ACHN (cell line): ENCODE results near the gene NECTIN1.

Experiments used
- DNase-seq: peaks from one replicate; pipeline ENCODE4 v3.0.0-alpha.2; 2015
- in situ Hi-C: cut with HindIII; loops from 2 replicates; pipeline ENCODE4 v1.10.0; 2017; ENCODE audit warnings: low sequenced_read_pairs, low pct_ligation_motif_present, low pct_unique_long_range_greater_than_20kb

Gene NECTIN1

DNA sequence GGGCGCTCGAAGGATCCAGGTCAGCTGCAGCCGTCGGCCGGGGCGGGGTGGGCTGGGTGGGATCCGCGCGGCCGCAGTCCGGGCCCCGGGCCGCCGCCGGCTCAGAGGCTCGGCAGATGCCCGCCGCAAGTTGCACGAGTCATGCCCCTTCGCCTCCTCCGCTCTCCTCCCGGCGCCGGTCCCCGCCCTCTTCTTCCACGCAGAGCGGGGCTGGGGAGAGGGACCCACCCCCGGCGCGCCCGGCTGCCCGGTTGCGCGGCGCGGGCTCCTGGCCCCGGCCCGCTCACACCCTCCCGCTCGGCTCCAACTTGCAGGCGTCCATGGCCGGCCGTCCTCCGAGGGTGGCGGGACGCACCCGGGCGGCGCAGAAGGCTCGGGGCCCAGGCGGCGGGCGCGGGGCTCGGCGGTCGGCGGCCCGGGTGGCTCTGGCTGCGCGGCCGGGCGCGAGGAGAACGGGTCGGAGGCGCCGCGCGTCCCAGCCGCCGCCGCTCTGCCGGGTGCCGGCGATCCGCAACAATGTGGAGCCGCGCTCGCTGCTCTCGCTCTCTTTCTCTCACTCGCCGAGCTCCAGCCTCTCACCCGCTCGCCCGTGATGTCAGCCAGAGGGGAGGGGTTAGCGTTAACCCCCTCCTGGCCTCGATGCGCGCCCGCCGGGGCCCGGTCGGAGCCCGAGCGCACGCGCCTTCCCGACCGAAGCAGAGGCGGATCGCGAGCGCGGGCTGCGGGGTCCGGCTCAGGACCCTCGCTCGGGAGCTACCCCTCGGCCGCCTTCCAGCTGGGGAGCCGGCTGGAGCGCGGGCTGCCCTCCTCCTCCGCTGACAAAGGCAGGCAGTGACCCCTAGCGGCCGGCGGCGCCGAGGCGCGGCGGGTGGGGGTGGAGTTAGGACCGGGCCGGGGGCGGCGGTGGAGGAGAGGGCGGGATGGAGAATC lies at the start of gene NECTIN1:
NECTIN1 (minus strand) TSS at position 550 of the 930 bp plus-strand sequence. CDS start 647 bp downstream, outside the sequence.
- in situ Hi-C loops = no loop called here

DNA sequence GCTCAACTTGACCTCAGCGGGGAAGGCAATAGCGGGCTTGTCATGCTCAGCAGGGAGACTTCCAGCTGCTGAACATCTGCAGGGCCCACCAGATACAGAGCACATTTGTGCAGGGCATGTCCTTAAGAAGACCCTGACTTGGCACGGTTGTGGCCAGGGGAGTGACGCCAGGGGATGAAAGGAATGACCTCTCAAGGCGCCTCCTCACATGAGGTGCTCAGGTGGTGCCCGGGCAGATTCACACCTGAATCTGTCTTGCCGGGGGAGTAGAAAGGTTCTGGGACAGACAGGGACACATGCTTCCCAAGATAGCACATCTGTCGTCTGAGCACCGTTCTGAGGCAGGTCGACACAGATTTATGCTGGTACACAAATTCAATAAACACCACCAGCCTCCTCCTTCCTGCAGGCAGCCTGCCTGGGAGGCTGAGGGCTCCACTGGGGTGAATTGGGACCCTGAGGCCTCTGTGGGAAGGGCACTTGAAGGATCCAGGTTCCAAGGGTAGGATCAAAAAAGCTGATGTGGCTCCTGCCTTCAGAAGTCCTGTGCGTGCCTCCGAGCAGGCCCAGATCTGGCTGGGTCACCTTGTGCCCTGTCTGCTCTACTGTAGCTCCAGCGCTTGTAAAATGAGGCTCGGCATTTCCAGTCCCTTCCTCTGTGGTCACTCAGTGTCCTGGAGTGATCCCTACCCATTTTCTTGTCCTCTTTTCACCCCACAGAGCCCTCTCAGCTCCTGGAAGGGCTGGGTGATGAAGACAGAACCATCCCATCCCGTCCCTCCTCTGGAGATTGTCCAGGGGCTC lies 49.6 kb upstream of the NECTIN1 start:
- no peak for DNase-seq
- in situ Hi-C loops = no loop called here

More for the DNA sequence above, at the start of gene NECTIN1:
- peak; percentile 78 for DNase-seq

DNA sequence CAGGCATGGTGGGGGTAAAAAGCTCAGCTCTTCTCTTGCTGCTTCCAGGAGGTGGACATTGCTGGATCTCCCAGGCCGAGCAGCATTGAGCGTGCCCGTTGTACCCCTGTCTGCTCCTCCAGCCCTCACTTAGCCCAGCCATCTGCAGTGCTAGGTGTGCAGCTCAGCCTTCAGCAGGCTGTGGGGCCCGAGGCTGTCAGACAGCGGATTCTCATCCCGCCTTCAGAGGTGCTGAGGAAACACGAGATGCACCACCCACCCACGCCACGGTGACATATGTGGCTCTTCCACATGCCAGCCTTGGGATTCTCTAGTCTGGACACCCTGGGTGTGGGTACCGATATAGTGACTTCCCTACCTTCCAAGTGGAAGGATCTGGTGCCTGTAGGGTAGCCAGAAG lies 48.9 kb upstream of the NECTIN1 start:
- no peak for DNase-seq
- in situ Hi-C loops = no loop called here

- in situ Hi-C loops = no loop called here
- no peak for DNase-seq
Measured at GRCh38 chr11:119776651-119777050, 47.7 kb upstream of the NECTIN1 start.

DNA sequence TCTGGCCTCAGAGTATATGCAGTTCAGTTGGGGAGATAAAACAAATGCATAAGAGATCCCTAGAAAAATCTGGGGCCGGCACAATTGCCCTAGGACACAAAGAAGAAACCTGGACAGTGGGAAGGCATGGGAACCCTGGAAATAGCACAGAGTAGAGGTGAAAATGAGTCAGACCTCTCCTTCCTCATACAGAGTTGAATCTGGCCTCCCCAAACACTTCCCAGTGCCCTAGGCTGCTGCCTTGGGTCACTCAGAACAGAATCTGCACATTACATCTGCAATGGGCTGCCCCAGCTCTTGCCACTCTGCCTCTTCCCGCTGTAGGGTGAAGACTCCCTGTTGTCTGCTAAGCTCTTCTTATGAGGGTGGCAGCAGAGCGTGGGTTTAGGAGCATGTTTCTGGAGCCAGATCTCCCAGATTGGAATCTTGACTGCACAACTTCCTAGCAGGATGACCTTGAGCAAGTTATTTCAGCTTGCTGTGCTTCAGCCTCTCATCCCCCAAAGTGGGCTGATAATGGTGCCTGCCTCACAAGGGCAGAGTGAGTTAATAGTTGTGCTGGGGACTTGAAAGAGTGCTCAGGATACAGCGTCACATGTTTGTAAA lies 47.1 kb upstream of the NECTIN1 start:
- no peak for DNase-seq
- in situ Hi-C loops = no loop called here

DNA sequence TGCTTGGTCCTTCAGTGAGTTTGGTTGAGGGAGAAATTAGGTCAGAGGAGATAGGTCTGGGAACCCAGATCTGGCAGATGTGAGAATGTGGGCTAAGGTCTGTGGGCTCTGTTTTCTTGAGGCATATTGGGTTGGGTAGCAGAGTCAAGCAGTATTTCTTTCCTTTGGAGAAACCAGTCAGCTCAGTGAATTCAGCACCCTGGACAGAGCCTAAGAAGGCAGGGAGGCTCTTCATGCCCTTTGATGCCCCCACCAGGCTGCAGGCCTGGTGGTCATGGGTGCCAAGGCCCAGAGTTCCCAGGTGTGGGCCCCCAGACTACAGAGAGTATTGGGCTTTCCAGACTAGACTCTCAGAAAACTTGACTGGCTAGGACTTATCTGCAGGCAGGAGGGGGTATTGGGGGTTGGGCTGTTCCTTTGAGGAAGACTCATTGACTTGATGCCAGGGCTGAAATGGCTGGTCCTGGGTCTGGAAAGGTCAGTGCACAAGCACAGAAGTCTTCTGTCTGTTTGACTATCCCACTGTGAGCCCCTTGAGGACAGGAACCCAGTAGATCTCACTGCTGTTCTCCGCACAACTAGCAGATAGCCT lies 45.3 kb upstream of the NECTIN1 start:
- peak; percentile 48 for DNase-seq
- in situ Hi-C loops = no loop called here

DNA sequence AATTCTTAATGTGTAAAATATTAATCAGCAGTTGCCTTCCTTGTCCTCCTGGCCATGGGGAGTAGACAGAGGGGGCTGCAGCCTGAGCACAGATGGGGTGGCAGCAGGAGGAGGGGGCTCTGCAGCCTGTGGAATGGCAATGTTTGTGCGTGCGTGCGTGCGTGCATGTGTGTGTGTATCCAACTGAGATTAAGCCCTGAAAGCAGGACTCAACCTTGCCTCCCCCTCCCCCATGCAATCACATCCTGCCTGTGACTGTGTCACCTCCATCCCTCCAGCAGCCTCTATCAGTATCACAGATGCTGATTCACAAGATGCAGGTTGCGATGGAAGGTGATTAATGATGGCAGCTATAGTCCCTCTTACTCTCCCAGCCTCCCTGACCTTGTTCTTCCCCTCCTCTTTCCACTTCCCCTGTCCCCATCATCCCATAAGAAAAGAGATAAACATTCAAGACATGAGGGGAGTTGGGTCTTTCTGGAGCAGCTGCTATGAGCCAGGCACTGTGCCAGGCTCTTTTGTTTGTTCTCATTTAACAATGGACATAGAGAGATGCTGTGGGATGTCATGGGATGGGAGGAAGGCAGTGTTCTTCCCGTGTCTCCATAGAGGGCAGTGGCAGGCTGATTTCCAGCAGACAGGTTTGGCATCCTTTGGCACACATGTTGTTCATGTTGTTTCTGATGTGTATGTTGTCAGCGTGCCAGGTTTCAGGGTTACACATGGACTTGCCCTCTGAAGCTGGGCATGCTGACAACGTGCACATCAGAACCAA lies 43.8 kb upstream of the NECTIN1 start:
- in situ Hi-C loops = no loop called here
- DNase-seq = no peak

- in situ Hi-C loops = no loop called here
- DNase-seq = no peak
Measured at GRCh38 chr11:119772076-119772475, 43.1 kb upstream of the NECTIN1 start.

DNA sequence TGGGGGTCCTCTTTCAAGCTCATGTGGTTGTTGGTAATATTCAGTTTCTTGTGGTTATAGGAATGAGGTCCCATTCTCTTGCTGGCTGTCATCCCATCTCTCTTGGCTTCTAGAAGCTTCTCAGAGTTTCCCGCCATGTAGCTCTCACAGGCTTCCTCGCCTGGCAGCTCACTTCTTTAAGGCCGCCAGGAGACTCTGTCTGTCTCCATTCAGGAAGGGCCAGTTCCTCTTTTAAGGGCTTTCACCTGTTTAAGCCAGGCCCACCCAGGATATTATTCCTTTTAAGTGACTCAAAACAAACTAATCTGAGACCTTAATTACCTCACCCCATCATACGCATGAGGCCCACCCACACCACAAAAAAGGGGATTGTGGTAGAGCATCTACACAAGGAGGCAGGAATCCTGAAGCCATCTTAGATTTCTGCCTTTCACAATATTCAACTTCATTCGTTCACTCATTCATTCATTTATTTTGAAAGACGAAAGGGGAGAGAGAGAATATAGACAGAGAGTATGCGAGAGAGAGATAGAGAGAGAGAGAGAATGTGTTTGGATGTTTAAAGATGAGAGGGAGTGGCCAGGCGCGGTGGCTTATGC lies 42.3 kb upstream of the NECTIN1 start:
- in situ Hi-C loops = no loop called here
- no peak for DNase-seq

DNA sequence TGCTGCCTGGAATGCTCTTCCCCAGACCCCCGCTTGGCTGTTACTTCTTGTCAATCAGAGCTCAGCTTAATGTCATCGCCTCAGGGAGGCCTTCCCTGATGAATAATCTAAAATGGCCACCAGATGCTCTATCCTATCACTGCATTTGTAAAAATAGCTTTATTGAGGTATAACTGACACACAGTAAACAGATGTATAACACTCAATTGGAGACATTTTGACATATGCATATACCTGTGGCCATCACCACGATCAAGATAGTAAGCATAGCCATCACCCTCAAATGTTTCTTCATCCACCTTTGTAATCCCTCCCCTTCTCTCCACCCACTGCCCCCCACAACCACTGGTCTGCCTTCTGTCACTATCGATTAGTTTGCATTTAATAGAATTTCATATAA lies 36.6 kb upstream of the NECTIN1 start:
- in situ Hi-C loops = no loop called here

DNA sequence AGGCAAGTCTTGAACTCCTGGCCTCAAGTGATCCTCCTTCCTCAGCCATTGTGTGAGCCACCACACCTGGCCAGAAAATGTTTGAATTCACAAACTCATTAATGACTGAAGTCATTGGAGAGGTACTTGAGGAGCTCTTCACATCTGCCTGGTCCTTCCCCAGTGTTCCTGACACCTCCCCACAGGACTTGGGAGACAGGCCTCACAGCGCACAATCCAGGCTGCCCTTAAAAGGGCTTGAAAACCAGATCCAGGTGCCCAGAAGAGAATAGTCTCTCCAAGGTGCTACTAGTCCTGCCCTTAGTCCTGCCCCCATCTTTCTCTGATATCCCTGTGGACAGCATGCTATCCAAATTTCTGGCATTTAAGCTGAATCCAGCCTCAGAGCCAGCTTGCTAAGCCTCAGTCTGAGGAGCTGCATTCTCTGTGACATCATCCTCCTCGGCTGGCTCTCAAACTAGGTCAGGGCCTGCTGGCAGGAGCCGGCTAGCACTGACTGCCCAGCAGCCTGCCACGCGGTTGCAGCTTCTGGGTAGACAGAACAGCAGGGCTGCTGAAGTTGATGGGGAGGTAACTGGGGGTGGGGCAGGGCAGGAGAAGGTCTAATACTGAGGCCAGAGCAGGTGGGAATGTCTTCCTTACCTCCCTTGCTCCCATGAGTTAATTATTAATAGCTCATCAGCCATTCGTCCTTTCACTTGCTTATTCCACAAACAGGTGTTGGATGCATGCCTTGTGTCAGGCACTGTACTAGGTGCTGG lies 35.3 kb upstream of the NECTIN1 start:
- DNase-seq = no peak
- in situ Hi-C loops = no loop called here

More for the DNA sequence above, 36.6 kb upstream of the NECTIN1 start:
- DNase-seq = no peak

DNA sequence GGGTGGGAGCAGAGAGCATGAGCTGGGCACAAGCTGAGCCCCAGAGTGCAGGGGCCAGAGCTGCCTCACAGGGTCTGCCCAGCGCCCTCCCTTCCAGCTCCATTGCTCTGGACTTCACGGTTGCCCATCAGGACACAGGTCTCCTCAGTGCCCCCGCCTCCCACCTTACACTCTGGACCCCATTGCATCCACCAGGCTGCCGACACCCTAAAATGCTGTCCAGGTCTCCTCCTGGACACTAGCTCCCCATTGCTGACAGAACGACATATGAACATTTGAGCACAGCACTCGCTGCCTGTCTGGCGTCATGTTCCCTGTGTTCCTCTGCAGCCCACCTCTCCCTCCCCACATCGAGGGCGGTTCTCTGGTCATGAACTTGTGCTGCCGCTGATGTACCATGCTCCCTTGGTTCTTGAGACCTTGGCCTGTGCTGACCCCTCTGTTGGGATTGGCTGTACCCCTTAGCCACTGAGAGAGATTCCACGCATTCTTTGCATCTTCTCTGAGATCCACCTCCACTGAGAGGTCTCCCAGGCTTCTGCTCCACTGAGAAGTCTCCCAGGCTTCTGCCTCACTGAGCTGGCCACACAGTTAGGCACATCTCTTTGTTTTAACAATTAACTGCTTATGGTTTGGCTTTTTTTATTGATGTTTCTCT lies 34.2 kb upstream of the NECTIN1 start:
- DNase-seq = no peak
- in situ Hi-C loops = no loop called here

DNA sequence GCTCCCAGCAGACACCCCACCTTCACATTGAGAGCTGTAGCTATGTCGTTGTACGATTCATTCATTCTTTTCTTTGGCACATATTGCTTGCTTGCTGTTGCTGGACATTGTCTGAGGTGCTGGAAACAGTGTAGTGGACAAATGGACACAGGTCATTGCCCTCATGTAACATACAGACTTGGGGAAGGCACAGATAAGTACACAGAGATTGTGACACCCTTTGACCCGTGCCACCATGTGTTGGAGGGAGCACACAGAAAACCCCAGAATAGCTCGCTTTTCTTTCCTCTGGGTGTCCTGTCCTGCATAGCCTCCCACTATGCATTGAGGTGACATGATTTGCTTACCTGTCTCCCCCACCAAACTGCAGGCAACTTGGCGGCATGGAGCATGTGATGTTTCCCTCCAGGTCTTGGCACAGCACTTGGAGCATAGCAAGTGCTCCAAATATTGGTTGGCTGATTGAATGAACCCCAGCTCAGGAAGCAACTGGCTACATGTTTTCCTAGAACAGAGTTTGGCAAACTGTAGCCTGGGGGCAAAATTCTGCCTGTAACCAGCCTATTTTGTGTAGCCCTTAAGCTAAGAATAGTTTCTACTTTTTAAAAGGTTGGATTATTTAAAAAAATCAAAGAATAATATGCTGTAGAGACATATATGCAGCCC lies 30.9 kb upstream of the NECTIN1 start:
- in situ Hi-C loops = no loop called here
- no peak for DNase-seq

DNA sequence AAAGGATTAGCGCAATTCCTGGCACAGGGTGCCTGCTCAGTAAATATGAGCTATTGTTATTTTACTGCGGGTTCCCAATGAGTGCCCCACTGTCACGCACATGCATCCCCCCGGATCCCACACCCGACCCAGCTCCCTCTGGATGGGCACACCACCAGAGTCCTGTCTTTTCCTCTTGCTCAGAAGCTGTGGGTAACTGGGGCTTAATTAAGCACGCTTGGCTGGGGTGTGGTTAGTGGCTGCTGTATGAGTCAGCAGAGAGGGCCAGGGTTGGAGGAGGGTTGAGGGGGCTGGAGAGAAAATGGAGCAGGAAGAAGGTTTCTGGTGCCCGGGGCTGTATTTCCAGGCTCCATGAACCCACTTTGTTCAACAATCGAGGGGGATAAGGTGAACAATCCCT lies 30.3 kb upstream of the NECTIN1 start:
- in situ Hi-C loops = no loop called here
- peak; percentile 38 for DNase-seq

DNA sequence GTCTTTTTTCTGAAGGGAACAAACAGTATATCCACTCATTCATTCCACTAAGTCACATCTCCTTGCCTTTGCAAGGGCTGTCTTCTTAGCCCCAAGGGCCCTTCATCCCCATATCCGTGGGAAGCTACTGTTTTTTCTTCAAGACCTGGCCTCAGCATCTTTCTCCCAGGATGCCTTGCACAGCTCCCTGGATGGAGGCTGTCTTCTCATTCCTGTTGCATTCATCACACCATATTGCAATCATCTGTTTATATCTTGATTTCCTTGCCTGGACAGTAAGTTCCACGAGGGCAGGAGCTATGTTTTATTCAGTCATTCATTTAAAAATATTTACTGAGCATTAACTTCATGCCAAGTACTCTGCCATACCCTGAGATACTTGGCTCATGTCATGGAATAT lies 29.3 kb upstream of the NECTIN1 start:
- DNase-seq = no peak
- in situ Hi-C loops = no loop called here

GRCh38 chr11:119757378-119757777 lies 28.4 kb upstream of the NECTIN1 start:
- DNase-seq = no peak
- in situ Hi-C loops = no loop called here
